SHP77 (cell line): ENCODE data around the gene MRTFB.
"Not testable (repeated sequence)": the region's sequence is repeated elsewhere in the genome, so short reads cannot be mapped to it uniquely, and the experiment has no call there.

Experiments
- DNase-seq, 2 experiments: peaks; one replicate each; lab custom pipeline; 2025; lab: John Stamatoyannopoulos, UW

Gene MRTFB

GRCh38 chr16:14104066-14104465 is 32.9 kb downstream of the MRTFB start:
- DNase-seq, result no peak

DNA sequence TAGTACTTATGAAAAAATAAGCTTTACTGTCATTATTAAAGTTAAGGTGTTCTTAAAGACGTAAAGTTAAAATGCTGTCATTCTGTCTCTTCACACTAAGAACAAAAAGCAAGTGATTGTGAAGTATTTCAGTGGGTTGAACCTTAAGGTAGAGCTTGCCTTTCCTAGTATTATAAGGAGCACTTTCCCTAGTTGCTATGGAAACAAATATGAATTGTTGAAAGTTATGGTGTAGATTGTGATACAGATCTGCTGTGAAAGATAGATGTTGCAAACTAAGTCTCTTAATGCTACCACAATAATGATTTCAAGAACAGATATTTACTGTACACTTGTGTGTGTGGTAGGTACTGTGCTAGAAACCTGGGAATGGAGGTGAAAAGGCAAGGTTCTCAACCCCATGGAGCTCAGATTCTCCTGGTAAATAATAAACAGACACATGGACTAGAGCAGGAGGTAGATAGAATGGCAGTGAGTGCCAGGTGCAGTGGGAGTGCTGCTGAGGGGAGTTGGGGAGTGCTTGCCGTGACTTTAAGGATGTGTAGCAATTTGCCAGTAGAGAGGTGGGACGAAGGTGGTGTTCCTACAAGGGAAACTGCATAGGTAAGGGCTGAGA is 34.7 kb downstream of the MRTFB start:
- DNase-seq, result no peak

GRCh38 chr16:14106457-14106856 is 35.3 kb downstream of the MRTFB start:
- DNase-seq, result no peak

GRCh38 chr16:14106961-14107360 is 35.8 kb downstream of the MRTFB start:
- no peak for DNase-seq

GRCh38 chr16:14109077-14109775 is 38.1 kb downstream of the MRTFB start:
- DNase-seq, result no peak

GRCh38 chr16:14109782-14110727 is 38.9 kb downstream of the MRTFB start:
- no peak for DNase-seq

- no peak for DNase-seq
These were observed 39.7 kb downstream of the MRTFB start for GRCh38 chr16:14110728-14111251.

DNA sequence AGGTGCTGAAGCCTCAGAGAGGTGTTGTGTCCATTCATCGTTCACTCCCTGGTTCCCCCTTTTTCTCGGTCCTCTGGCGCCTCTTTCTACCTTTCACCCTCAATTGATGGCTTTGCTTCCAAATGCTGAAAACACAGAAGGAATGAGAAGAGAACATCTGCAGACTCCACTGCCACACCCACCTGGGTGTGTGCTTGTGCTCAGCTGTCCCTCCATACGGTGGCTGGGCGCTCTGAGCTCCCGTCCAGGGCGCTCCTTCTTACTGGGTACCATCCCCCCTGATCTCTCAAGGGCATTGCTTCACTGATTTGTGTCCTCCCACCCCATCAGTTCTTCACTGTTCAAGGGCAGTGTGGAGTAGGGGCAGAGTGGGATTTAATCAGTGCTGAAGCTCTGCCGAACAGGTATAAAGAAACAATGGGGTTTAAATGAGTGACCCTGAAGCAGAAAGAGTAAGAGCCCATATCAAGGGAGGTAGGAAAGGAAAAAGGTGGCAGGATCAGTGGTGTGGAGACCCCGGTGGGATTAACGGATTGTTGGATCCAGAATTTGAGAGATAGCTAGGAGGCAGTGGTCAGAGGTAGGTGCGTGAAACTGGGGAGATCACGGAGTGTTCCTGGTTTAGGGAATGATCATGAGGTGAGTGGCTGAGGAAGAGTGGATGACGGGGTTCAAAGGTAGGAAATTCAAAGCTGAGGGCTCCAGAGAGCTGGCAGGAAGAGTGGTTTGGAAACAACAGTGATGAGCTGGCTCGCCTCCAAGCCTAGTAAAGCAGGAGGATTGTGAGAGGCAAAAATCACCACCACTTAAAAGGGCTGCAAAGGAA is 40.8 kb downstream of the MRTFB start:
- peak in 1 of 2 experiments; percentile 5 for DNase-seq

DNA sequence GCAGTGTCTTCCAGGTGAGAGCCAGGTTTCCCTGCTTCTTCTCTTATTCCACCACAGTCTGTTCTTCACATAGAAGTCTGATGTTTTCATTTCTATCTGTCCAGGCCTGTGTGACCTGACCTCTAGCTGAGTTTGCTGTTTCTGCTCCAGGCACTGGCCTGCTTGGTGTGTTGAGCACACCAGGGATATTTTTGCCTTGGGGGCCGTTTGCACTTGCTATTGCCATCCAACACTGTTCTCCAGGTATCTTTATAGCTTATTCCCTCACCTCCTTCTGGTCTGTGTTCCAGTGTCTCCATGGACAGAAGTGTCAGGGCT is 41.4 kb downstream of the MRTFB start:
- DNase-seq, result no peak

DNA sequence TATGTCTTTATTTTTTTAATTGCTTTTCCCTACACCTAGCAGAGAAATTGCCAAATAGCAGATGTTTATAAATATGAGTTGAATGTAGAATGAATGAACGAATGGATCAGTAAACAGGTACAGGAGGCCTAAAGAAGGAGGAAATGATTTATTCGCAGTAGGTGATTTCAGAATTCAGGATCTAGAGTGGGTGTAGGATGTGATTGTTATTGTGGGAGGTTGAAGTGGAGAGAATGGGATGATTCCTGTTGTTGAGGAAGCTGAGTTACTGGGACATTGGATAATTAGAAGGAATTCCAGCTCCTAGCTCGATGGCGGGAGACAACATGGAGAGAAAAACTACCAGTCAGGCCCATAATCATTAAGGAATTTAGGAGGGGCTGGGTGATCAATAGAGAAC is 42.2 kb downstream of the MRTFB start:
- no peak for DNase-seq

DNA sequence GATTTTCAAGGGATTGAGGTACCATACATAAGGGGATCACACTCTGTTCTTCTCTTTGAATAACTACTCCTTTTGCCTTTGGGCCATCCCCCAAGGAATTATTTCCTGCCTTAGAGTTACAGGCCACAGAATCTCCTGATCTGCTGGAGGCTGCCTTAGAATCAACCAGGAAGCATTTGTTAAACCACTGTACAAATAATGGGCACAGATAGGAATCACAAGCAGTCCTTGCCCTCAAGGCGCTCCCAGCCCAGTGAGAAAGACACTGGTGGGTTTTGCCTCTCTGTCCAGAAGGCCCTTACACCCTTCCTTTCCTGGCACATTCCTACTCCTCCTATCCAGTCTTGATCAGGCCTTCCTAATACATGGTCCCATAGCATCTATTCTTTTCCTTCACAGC is 45.9 kb downstream of the MRTFB start:
- DNase-seq, result no peak

GRCh38 chr16:14119799-14120198 is 48.7 kb downstream of the MRTFB start:
- DNase-seq, result no peak

DNA sequence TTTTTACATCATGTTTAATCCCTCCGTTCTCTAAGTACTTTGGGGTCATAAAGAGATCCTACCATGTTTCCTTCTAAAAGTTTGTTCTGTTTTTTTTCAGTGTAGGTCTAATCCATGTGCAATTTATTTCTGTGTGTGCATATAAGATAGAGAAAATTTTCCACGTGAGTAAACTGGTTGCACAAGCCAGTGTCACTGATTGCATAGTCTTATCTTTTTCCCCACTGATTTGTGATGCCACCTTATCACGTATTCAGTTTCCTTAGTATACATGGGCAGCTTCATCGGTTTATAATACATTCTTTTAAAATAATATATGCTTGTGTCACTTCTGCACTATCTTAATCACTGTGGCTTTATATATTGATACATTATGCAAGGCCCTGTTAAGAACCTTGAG is 49.2 kb downstream of the MRTFB start:
- no peak for DNase-seq

- DNase-seq, result no peak
These were observed 50.0 kb downstream of the MRTFB start for GRCh38 chr16:14121142-14121541.

GRCh38 chr16:14121872-14122271 is 50.8 kb downstream of the MRTFB start:
- DNase-seq, result no peak

DNA sequence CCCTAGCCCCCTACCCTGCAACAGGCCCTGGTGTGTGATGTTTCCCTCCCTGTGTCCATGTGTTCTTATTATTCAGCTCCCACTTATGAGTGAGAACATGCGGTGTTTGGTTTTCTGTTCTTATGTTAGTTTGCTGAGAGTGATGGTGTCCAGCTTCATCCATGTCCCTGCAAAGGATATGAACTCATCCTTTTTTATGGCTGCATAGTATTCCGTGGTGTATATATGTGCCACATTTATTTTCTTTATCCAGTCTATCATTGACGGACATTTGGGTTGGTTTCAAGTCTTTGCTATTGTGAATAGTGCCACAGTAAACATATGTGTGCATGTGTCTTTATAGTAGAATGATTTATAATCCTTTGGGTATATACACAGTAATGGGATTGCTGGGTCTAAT is 51.3 kb downstream of the MRTFB start:
- DNase-seq, result not testable (repeated sequence)

DNA sequence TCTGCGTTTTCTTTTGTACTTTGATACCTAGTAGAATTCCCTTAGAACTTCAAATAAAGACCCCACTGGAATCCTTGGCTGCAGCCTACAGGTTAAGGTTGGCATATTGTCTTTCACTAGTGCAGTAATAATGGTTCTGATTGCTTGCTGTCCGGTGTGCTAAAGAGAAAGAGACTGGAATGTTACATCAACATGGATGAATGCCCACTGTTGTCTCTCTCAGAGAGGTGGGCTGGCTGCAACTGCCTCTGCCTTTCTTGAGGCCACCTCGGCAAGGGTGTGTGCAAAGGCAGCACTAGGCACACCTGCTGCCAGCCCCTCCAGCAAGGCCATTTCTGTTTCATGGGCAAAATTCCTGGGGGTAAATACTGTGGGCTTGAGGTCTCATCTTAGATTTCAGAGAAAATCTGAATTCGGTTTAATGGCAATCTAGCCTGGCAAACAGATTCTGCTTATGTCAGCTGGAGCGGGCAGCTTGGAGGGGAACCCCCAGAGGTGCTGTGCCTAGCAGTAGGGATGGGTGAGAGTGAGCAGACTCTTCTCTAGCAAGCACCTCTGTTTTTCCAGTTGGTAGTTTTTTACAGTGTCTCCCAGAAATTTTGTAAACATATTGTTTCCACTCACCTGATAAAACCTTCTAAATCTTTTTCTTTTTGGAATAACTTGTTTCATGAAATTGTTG is 54.0 kb downstream of the MRTFB start:
- no peak for DNase-seq

DNA sequence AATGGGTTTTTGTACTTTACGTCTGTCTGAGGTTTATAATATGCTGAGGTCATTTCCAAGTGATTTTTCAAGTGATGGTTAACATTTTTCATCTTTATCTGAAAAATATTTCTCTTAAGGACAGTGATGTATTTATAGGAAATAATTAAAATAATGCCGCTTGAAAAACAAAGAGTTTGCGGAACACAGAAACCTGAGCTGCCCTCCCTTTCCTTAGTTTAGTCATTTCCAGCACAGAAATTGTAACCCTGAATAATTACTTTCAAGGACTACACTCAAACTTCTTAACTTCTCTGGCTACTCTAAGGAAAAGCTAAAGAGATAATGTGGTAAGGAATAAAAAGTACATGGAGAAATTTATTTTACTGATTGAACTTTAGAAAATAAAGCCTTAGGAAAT is 54.6 kb downstream of the MRTFB start:
- DNase-seq, result no peak

DNA sequence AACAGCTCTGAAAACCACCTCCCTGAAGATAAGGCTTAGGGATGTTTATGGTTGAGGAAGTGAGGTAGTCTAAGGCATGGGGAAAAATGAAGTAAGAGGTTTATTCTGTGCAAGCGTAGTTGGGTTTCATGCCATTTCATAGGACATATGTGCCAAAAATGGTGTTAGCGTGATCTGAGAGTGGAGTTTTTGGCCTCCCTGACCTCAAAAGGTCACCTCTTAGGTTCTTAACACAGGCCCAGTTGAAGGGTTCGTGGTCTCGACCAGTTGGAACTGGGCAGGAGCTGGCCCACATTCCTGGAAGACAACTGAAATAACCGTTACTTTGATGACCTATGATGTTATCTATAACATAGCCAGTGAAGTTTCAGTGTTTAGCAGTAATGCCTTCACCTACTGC is 57.0 kb downstream of the MRTFB start:
- DNase-seq, result no peak

DNA sequence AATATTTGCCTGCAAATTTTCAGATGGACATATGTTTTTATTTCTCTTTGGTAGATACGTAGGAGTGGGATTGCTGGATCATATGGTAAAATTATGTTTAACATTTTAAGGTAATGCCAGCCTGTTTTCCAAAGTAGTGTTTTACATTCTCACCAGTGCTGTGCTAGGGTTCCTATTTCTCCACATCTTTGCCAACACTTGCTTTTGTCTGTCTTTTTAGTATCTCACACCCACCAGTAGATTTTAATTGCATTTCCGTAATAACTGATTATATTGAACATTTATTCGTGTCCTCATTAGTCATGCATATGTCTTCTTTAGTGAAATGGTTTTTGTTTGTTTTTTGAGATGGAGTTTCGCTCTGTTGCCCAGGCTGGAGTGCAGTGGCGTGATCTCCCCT is 58.4 kb downstream of the MRTFB start:
- no peak for DNase-seq
